ENCODE results near the gene SELENOO.

The SELENOO gene

GRCh38 chr22:50216684-50217520, 16.1 kb downstream of the SELENOO start:
- no CpG with 5 or more reads among the region's 57 CpGs for WGBS, 2 donors (ENCODE audit: extremely low coverage in 2 of 2, insufficient read length in 2 of 2, insufficient replicate concordance in 1 of 2)
- Histone ChIP-seq H2BK15ac (ENCODE audit: low read length) (no peak overlapping the region), H3K27me3 (ENCODE audit: control insufficient read depth in 3 of 3, insufficient read depth in 3 of 3, low read depth in 1 of 3, low read length in 3 of 3) (no peaks in the 10 kb centered on the region), H2AFZ (ENCODE audit: low read length) (no peak overlapping the region), H3K4ac (ENCODE audit: low read length) (no peak overlapping the region), H4K91ac (ENCODE audit: low read depth, low read length, poor library complexity) (no peak overlapping the region), H3K18ac (ENCODE audit: low read length) (no peak overlapping the region), H2AK5ac (ENCODE audit: low read depth, low read length) (no peak overlapping the region), H2BK120ac (ENCODE audit: low read depth, low read length) (no peak overlapping the region), H2BK12ac (ENCODE audit: low read length) (no peak overlapping the region), H3K79me1 (ENCODE audit: low read depth, low read length) (peaks cover 8% of the 10 kb centered on the region), H3K27ac (replicated peaks; ENCODE audit: low read length) (no peak overlapping the region), H3K9ac (ENCODE audit: low read depth, low read length, poor library complexity) (peak overlapping the region; percentile 15), H3K4me3 (ENCODE audit: low read length in 2 of 2) (no peak overlapping the region), H3K23ac (ENCODE audit: low read depth, low read length, poor library complexity) (peak overlapping the region; percentile 31), H3K9me3 (replicated peaks in 1 of 2; ENCODE audit: control insufficient read depth in 2 of 2, insufficient read depth in 1 of 2, low read depth in 1 of 2, low read length in 2 of 2) (no peaks in the 10 kb centered on the region), H3K36me3 (replicated peaks in 1 of 2; ENCODE audit: control insufficient read depth in 2 of 2, insufficient read depth in 2 of 2, low read length in 2 of 2) (peaks cover 61 to 91% of the 10 kb centered on the region in 2 donors), H3K4me1 (ENCODE audit: control insufficient read depth in 2 of 2, insufficient read depth in 1 of 2, low read depth in 1 of 2, low read length in 2 of 2) (no peaks in the 10 kb centered on the region), H4K8ac (ENCODE audit: low read depth, low read length) (peak overlapping the region; percentile 9), H3K4me2 (ENCODE audit: insufficient read depth, low read length, poor library complexity, severe bottlenecking) (no peak overlapping the region), H2BK5ac (ENCODE audit: low read length) (no peak overlapping the region), H3K14ac (ENCODE audit: low read length) (no peak overlapping the region)
- DNase-seq (ENCODE audit: low spot score), result no peak

GRCh38 chr22:50217543-50218152, 16.8 kb downstream of the SELENOO start:
- no peaks in the 10 kb centered on the region for H3K9me3 ChIP-seq (replicated peaks in 1 of 2; ENCODE audit: control insufficient read depth in 2 of 2, insufficient read depth in 1 of 2, low read depth in 1 of 2, low read length in 2 of 2)
- H3K27me3 ChIP-seq (ENCODE audit: control insufficient read depth in 3 of 3, insufficient read depth in 3 of 3, low read depth in 1 of 3, low read length in 3 of 3), result no peaks in the 10 kb centered on the region
- H3K9ac ChIP-seq (ENCODE audit: low read depth, low read length, poor library complexity), result no peak overlapping the region
- no peak overlapping the region for H3K4ac ChIP-seq (ENCODE audit: low read length)
- peaks cover 8% of the 10 kb centered on the region for H3K79me1 ChIP-seq (ENCODE audit: low read depth, low read length)
- H2BK15ac ChIP-seq (ENCODE audit: low read length), result no peak overlapping the region
- H4K91ac ChIP-seq (ENCODE audit: low read depth, low read length, poor library complexity), result no peak overlapping the region
- H2BK12ac ChIP-seq (ENCODE audit: low read length), result no peak overlapping the region
- no peak overlapping the region for H2BK5ac ChIP-seq (ENCODE audit: low read length)
- no peak overlapping the region for H4K8ac ChIP-seq (ENCODE audit: low read depth, low read length)
- H2AFZ ChIP-seq (ENCODE audit: low read length), result no peak overlapping the region
- DNase-seq (ENCODE audit: low spot score), result no peak
- H3K4me1 ChIP-seq (ENCODE audit: control insufficient read depth in 2 of 2, insufficient read depth in 1 of 2, low read depth in 1 of 2, low read length in 2 of 2), result no peaks in the 10 kb centered on the region
- H3K18ac ChIP-seq (ENCODE audit: low read length), result no peak overlapping the region
- H3K4me3 ChIP-seq (ENCODE audit: low read length in 2 of 2), result no peak overlapping the region
- no peak overlapping the region for H3K27ac ChIP-seq (replicated peaks; ENCODE audit: low read length)
- peak overlapping the region; percentile 25 for H3K23ac ChIP-seq (ENCODE audit: low read depth, low read length, poor library complexity)
- H3K4me2 ChIP-seq (ENCODE audit: insufficient read depth, low read length, poor library complexity, severe bottlenecking), result no peak overlapping the region
- H3K14ac ChIP-seq (ENCODE audit: low read length), result no peak overlapping the region
- no peak overlapping the region for H2BK120ac ChIP-seq (ENCODE audit: low read depth, low read length)
- H2AK5ac ChIP-seq (ENCODE audit: low read depth, low read length), result no peak overlapping the region
- H3K36me3 ChIP-seq (replicated peaks in 1 of 2; ENCODE audit: control insufficient read depth in 2 of 2, insufficient read depth in 2 of 2, low read length in 2 of 2), result peaks cover 63 to 91% of the 10 kb centered on the region in 2 donors
- no CpG with 5 or more reads among the region's 21 CpGs for WGBS, 2 donors (ENCODE audit: extremely low coverage in 2 of 2, insufficient read length in 2 of 2, insufficient replicate concordance in 1 of 2)

DNA sequence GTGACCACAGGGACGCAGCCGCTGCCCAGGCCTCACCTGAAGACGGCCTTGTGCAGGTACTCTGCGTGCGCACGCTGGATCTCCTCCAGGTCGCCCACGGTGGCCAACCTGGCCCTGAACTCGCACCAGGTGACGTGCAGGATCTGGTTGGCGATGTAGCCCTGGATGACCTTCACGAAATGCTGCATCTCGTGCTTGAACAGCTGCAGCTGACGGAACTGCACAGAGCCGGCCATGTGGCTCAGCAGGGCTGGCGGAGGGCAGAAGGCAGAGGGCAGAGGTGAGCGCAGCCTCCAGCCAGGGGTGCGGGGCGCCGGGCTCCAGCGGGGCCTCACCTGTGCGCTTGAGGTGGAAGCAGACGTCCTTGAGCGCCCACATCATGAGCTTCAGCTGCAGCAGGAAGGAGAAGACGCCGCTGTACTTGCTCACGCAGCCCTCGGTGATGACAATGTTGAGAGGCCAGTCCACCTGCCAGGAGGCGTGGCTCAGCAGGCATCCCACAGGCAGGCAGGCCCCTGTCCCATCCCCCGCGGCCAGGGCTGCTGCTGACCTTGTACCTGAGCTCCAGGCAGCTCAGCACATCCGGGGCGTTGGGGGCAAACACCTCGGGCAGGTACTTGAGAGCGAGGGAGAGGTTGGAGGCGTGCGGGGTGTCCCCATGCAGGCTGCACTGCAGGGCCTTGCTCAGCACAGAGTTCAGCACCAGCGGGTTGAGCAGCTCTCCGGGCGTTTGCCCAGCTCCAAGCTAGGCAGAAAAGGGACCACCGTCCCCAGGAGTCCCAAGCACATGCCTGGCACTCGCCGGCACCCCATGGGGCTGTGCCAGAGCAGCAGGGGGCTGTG, 17.6 kb downstream of the SELENOO start:
- Histone ChIP-seq H2BK5ac (ENCODE audit: low read length) (no peak overlapping the region), H3K36me3 (replicated peaks in 1 of 2; ENCODE audit: control insufficient read depth in 2 of 2, insufficient read depth in 2 of 2, low read length in 2 of 2) (peaks cover 64 to 91% of the 10 kb centered on the region in 2 donors), H3K23ac (ENCODE audit: low read depth, low read length, poor library complexity) (peak overlapping the region; percentile 25), H3K4me1 (ENCODE audit: control insufficient read depth in 2 of 2, insufficient read depth in 1 of 2, low read depth in 1 of 2, low read length in 2 of 2) (no peaks in the 10 kb centered on the region), H3K4ac (ENCODE audit: low read length) (no peak overlapping the region), H2AFZ (ENCODE audit: low read length) (no peak overlapping the region), H3K27me3 (ENCODE audit: control insufficient read depth in 3 of 3, insufficient read depth in 3 of 3, low read depth in 1 of 3, low read length in 3 of 3) (no peaks in the 10 kb centered on the region), H4K8ac (ENCODE audit: low read depth, low read length) (no peak overlapping the region), H2BK12ac (ENCODE audit: low read length) (no peak overlapping the region), H3K27ac (replicated peaks; ENCODE audit: low read length) (no peak overlapping the region), H3K4me3 (ENCODE audit: low read length in 2 of 2) (no peak overlapping the region), H3K14ac (ENCODE audit: low read length) (peak overlapping the region; percentile 38), H2AK5ac (ENCODE audit: low read depth, low read length) (no peak overlapping the region), H3K9ac (ENCODE audit: low read depth, low read length, poor library complexity) (no peak overlapping the region), H4K91ac (ENCODE audit: low read depth, low read length, poor library complexity) (no peak overlapping the region), H3K79me1 (ENCODE audit: low read depth, low read length) (peaks cover 8% of the 10 kb centered on the region), H2BK15ac (ENCODE audit: low read length) (no peak overlapping the region), H3K9me3 (replicated peaks in 1 of 2; ENCODE audit: control insufficient read depth in 2 of 2, insufficient read depth in 1 of 2, low read depth in 1 of 2, low read length in 2 of 2) (no peaks in the 10 kb centered on the region), H3K18ac (ENCODE audit: low read length) (peak overlapping the region; percentile 38), H3K4me2 (ENCODE audit: insufficient read depth, low read length, poor library complexity, severe bottlenecking) (no peak overlapping the region), H2BK120ac (ENCODE audit: low read depth, low read length) (no peak overlapping the region)
- WGBS, 2 donors (ENCODE audit: extremely low coverage in 2 of 2, insufficient read length in 2 of 2, insufficient replicate concordance in 1 of 2), result no CpG with 5 or more reads among the region's 43 CpGs
- no peak for DNase-seq (ENCODE audit: low spot score)

Data from neuronal stem cell (in vitro differentiated cells).